Astrocyte (in vitro differentiated cells and primary cell): ENCODE results near the gene PPA2. TPM values are rescaled to one million over a fixed set of nuclear protein-coding genes. Genes with fewer than 3 reads are reported as not detected.

Experiments used
- DNase-seq: peaks from one replicate; pipeline ENCODE4 v3.0.0-alpha.2; 2010; ENCODE audit warnings: low read depth
- FAIRE-seq: peaks from 2 replicates; lab custom pipeline; 2011; peaks lifted over from hg19 to GRCh38; lab: Jason Lieb, UNC
- H2AFZ ChIP-seq: 2 replicates; pipeline ENCODE4 v1.6.0; 2012; ENCODE audit warnings: low read depth, low read length, inconsistent platforms
- H3K27ac ChIP-seq: 2 replicates; pipeline ENCODE4 v1.5.1; 2011; ENCODE audit warnings: low read depth, low read length, inconsistent platforms
- H3K27me3 ChIP-seq: 2 replicates; pipeline ENCODE4 v1.6.0; 2011; ENCODE audit warnings: low read length, inconsistent platforms; ENCODE audit not compliant: insufficient read depth
- H3K36me3 ChIP-seq: 2 replicates; pipeline ENCODE4 v1.5.1; 2011; ENCODE audit warnings: low read length, inconsistent platforms; ENCODE audit not compliant: insufficient read depth
- H3K4me1 ChIP-seq: 2 replicates; pipeline ENCODE4 v1.5.1; 2011; ENCODE audit warnings: low read length, inconsistent platforms; ENCODE audit not compliant: insufficient read depth
- H3K4me2 ChIP-seq: 2 replicates; pipeline ENCODE4 v1.6.0; 2012; ENCODE audit warnings: low read length, inconsistent platforms
- H3K4me3 ChIP-seq: 2 replicates; pipeline ENCODE4 v1.5.1; 2011; ENCODE audit warnings: low read depth, mild to moderate bottlenecking, low read length, inconsistent platforms; ENCODE audit not compliant: insufficient read depth
- H3K79me2 ChIP-seq: 2 replicates; pipeline ENCODE4 v1.6.0; 2012; ENCODE audit warnings: mild to moderate bottlenecking, low read length, inconsistent platforms; ENCODE audit not compliant: insufficient read depth
- H3K9ac ChIP-seq: 2 replicates; pipeline ENCODE4 v1.6.0; 2012; ENCODE audit warnings: mild to moderate bottlenecking, low read length, inconsistent platforms
- H3K9me3 ChIP-seq: 2 replicates; pipeline ENCODE4 v1.5.1; 2012; ENCODE audit warnings: low read depth, mild to moderate bottlenecking, low read length, inconsistent platforms; ENCODE audit not compliant: insufficient read depth
- H4K20me1 ChIP-seq: 2 replicates; pipeline ENCODE4 v1.6.0; 2012; ENCODE audit warnings: low read length, inconsistent platforms; ENCODE audit not compliant: insufficient read depth
- H3K27ac Mint-ChIP-seq: one replicate; pipeline ENCODE4 v1.8.0; 2021; ENCODE audit warnings: mild to moderate bottlenecking, mixed read lengths; ENCODE audit not compliant: unreplicated experiment
- H3K27me3 Mint-ChIP-seq: one replicate; pipeline ENCODE4 v1.8.0; 2021; ENCODE audit warnings: low read depth, mixed read lengths; ENCODE audit not compliant: unreplicated experiment
- H3K36me3 Mint-ChIP-seq: one replicate; pipeline ENCODE4 v1.8.0; 2021; ENCODE audit warnings: low read depth, mixed read lengths; ENCODE audit not compliant: unreplicated experiment
- H3K4me1 Mint-ChIP-seq: one replicate; pipeline ENCODE4 v1.8.0; 2021; ENCODE audit warnings: low read depth, mixed read lengths; ENCODE audit not compliant: unreplicated experiment
- H3K4me3 Mint-ChIP-seq: one replicate; pipeline ENCODE4 v1.8.0; 2021; ENCODE audit warnings: mild to moderate bottlenecking, moderate library complexity, mixed read lengths; ENCODE audit not compliant: unreplicated experiment
- H3K9me3 Mint-ChIP-seq: one replicate; pipeline ENCODE4 v1.8.0; 2021; ENCODE audit warnings: mild to moderate bottlenecking, mixed read lengths; ENCODE audit not compliant: unreplicated experiment
- CTCF ChIP-seq: IDR thresholded peaks from 2 replicates; pipeline ENCODE4 v1.5.1; 2011; ENCODE audit warnings: low read depth, mild to moderate bottlenecking, inconsistent platforms, low read length, moderate library complexity; ENCODE audit not compliant: insufficient read depth
- EZH2 ChIP-seq: IDR thresholded peaks from 2 replicates; pipeline ENCODE4 v1.6.1; 2012; ENCODE audit warnings: mild to moderate bottlenecking, low read length, inconsistent platforms; ENCODE audit not compliant: insufficient read depth
- total RNA-seq: library from RNA; stranded (reverse); gene quantifications from 2 replicates; pipeline ENCODE4 v1.2.1, GENCODE V29; 2021

Gene PPA2
- total RNA-seq, 1 donor from 2014 or later: 52.3 TPM

GRCh38 chr4:105504744-105505143 lies 30.9 kb upstream of the PPA2 start:
- Histone ChIP-seq H3K27me3 (no peaks in the 10 kb centered on the region), H3K9ac (no peak overlapping the region), H4K20me1 (no peaks in the 10 kb centered on the region), H2AFZ (no peak overlapping the region), H3K27ac (no peak overlapping the region), H3K36me3 (no peaks in the 10 kb centered on the region), H3K9me3 (no peaks in the 10 kb centered on the region), H3K4me2 (no peak overlapping the region), H3K4me3 (no peak overlapping the region), H3K79me2 (no peaks in the 10 kb centered on the region), H3K4me1 (no peaks in the 10 kb centered on the region)
- H3K27me3 Mint-ChIP-seq: no peaks in the 10 kb centered on the region
- FAIRE-seq: no peak
- no peaks in the 10 kb centered on the region for H3K9me3 Mint-ChIP-seq
- no peak overlapping the region for H3K27ac Mint-ChIP-seq
- DNase-seq: no peak
- no peaks in the 10 kb centered on the region for H3K36me3 Mint-ChIP-seq
- TF ChIP-seq CTCF (no peak), EZH2 (no peak)
- no peak overlapping the region for H3K4me3 Mint-ChIP-seq
- H3K4me1 Mint-ChIP-seq: no peaks in the 10 kb centered on the region

DNA sequence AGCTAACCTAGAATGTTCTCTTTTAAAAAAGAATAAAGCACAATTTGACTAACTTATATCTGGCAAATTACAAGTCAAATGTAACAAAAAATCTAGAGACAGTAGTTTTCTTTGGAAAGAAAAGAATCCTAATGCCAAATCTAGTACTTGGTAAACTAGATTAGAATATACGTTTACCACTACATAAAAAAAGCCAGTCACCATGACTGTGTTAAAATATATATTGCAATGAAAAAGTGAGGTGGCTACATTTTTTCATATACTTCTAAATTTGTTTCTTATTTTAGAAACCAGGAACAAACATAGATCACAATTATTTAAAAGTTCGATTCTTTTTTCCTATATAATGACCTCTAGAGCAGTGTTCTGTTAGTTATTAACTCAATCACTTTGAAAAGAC lies 29.6 kb upstream of the PPA2 start:
- H3K27me3 Mint-ChIP-seq: no peaks in the 10 kb centered on the region
- no peak for TF ChIP-seq CTCF
- TF ChIP-seq EZH2: no peak
- no peak overlapping the region for H3K27ac Mint-ChIP-seq
- H3K4me3 Mint-ChIP-seq: no peak overlapping the region
- no peaks in the 10 kb centered on the region for H3K4me1 Mint-ChIP-seq
- Histone ChIP-seq H3K79me2 (no peaks in the 10 kb centered on the region), H3K27ac (no peak overlapping the region), H3K4me1 (no peaks in the 10 kb centered on the region), H3K9me3 (no peaks in the 10 kb centered on the region), H2AFZ (no peak overlapping the region), H3K4me3 (no peak overlapping the region), H3K27me3 (no peaks in the 10 kb centered on the region), H4K20me1 (no peaks in the 10 kb centered on the region), H3K36me3 (no peaks in the 10 kb centered on the region), H3K9ac (no peak overlapping the region), H3K4me2 (no peak overlapping the region)
- DNase-seq: no peak
- no peaks in the 10 kb centered on the region for H3K36me3 Mint-ChIP-seq
- no peaks in the 10 kb centered on the region for H3K9me3 Mint-ChIP-seq
- FAIRE-seq: no peak

DNA sequence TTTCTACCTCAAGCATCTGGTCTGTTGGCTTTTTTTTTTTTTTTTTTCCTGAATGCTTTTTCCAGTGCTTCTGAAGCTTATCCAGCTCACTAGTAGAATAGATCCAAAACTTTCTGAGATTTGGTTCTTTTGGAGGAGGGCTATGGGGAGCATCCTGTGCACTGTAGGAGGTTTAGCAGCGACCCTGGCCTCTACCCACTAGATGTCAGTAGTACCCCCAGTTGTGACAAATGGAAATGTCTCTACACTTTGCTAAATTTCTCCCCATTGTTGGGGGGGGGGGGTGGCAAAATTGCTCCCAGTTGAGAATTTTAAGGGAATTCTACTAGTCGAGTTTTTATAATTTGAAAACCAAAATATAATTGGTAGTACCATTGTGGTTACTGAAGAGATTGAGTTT lies 23.0 kb upstream of the PPA2 start:
- no peak for FAIRE-seq
- Histone ChIP-seq H2AFZ (no peak overlapping the region), H3K4me1 (no peaks in the 10 kb centered on the region), H4K20me1 (no peaks in the 10 kb centered on the region), H3K4me2 (no peak overlapping the region), H3K79me2 (no peaks in the 10 kb centered on the region), H3K9me3 (no peaks in the 10 kb centered on the region), H3K4me3 (no peak overlapping the region), H3K9ac (no peak overlapping the region), H3K36me3 (no peaks in the 10 kb centered on the region), H3K27me3 (no peaks in the 10 kb centered on the region), H3K27ac (no peak overlapping the region)
- no peak for DNase-seq
- Mint-ChIP-seq H3K27ac (no peak overlapping the region), H3K9me3 (peaks cover 2% of the 10 kb centered on the region), H3K4me3 (no peak overlapping the region), H3K27me3 (no peaks in the 10 kb centered on the region), H3K4me1 (peaks cover 2% of the 10 kb centered on the region), H3K36me3 (no peaks in the 10 kb centered on the region)
- no peak for TF ChIP-seq CTCF
- TF ChIP-seq EZH2: no peak
